Ovary (tissue), 9 donors: ENCODE data around the gene RPN2. TPM values are rescaled to one million over a fixed set of nuclear protein-coding genes. Genes with fewer than 3 reads are reported as not detected.
A peak's percentile ranks its signal among the peaks of the same experiment; 100 is the strongest.

Experiments
- DNase-seq, 5 donors: peaks; one replicate each; pipeline ENCODE4 v3.0.0-alpha.2; 2019 to 2020
- H3K27ac ChIP-seq, 2 donors: fragments of 200-600 bp; one replicate each; pipeline versions ENCODE4 v1.5.1 to v1.8.0; 2019 to 2022
- H3K27me3 ChIP-seq: fragments of 200-600 bp; one replicate; pipeline ENCODE4 v1.8.0; 2022
- H3K36me3 ChIP-seq: fragments of 200-600 bp; sonication (generic); one replicate; pipeline ENCODE4 v1.5.1; 2019
- H3K4me1 ChIP-seq: one replicate; pipeline ENCODE4 v1.8.1; 2013; ENCODE audit warnings: mild to moderate bottlenecking, moderate library complexity; ENCODE audit not compliant: insufficient read depth
- H3K4me3 ChIP-seq: fragments of 200-600 bp; sonication (generic); one replicate; pipeline ENCODE4 v1.5.1; 2017
- H3K9me3 ChIP-seq, 2 donors: fragments of 200-600 bp in 1 of 2; sonication (generic) in 1 of 2; one replicate each; pipeline versions ENCODE4 v1.5.1 to v1.8.1; 2013 to 2019; ENCODE audit warnings: mild to moderate bottlenecking in 1 of 2, moderate library complexity in 1 of 2
- EP300 ChIP-seq: sonication (generic); formaldehyde crosslinking; IDR thresholded peaks from one replicate; pipeline ENCODE4 v1.6.1; 2017; ENCODE audit warnings: antibody characterized with exemption
- POLR2A ChIP-seq: fragments of 450-650 bp; IDR thresholded peaks from one replicate; pipeline ENCODE4 v1.6.1; 2017; ENCODE audit warnings: antibody characterized with exemption, mild to moderate bottlenecking, moderate library complexity
- WGBS, 3 donors: extraction: QIAGEN DNeasy Blood & Tissue Kit in 1 of 3; methylation state at CpG; one replicate each; pipeline versions ENCODE4 v1.1.5 to v1.1.7; 2013 to 2017; 5-methylcytosine and 5-hydroxymethylcytosine counted together
- intact Hi-C, 4 donors: fragments of 100-400 bp; cut with DNase I; formaldehyde crosslinking; loops; one replicate each; pipeline versions ENCODE4 v1.11.0 to v1.15.1; 2022 to 2023
- polyA plus RNA-seq, 2 donors: library from polyadenylated mRNA; stranded (reverse); fragments of 200-250 nt in 1 of 2; fragments of 350-450 nt in 1 of 2; fragmentation: Illumina TruSeq in 1 of 2; extraction: RNeasy Lipid Tissue Mini Kit (QIAGEN cat#74804) in 1 of 2; gene quantifications; one replicate each; pipeline ENCODE4 v1.2.3, GENCODE V29; 2013 to 2014
- total RNA-seq, 7 donors: library from RNA; depleted of rRNA in 2 of 7; stranded (reverse); fragments of >200 nt in 2 of 7; fragmentation: NEBNext Ultra II Directional in 3 of 7; extraction: Animal tissue kit (Norgen Biotek cat#: 25700) in 3 of 7; gene quantifications; one replicate each; pipeline versions ENCODE4 v1.1.0 to v1.2.4, GENCODE V29; 2016 to 2023
- TF ChIP-seq, protein P1 (sequence below), 3 donors: fragments of 450-650 bp in 2 of 3; fragments of 200-600 bp in 1 of 3; IDR thresholded peaks; one replicate each; pipeline versions ENCODE4 v1.5.1 to v1.8.0; 2016 to 2022; ENCODE audit warnings: antibody characterized with exemption in 3 of 3, mild to moderate bottlenecking in 1 of 3
- donor health status: DM: no; HTN: no; CAD: no; lungs with moderate emphysema.
- donor health status: DM: no; HTN: no; CAD: no.
- donor health status: Bipolar disorder and iron deficiency.
- donor health status: DM: yes; HTN: yes; CAD: no.
- donor health status: DM: no; HTN: no; CAD: no.
- donor health status: DM: yes; HTN: yes; CAD: no.

Gene RPN2
- total and polyA plus RNA-seq, 9 donors = 58.3 to 213 (median 102) TPM

DNA sequence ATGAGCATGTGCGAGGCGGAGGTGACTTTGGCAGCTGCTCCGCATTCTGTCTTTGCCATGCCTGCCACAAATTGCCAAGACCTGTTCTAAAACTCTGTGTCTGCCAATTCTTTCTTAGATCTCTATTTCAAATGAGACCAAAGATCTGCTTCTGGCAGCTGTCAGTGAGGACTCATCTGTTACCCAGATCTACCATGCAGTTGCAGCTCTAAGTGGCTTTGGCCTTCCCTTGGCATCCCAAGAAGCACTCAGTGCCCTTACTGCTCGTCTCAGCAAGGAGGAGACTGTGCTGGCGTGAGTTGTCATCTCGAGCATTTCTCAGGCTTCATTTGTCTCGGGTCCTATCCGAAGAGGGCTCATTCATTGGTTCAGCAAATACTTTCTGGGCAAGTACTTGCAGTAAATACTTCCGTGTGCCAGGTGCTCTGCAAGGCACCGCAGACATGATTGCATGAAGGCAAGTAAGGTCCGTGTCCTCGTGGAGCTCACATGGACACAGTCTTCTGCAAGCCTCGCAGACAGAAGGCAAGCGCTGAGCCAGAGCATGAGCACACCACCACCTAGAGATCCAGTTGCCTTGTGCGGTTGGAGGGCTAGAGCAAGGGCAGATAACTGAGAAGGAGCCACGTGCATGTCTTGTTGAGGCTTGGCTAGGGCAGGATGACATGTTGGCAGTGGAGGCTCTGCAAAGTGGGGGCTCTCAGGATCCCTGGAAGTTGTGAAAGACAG lies 20.0 kb downstream of the RPN2 start:
- Histone ChIP-seq H3K36me3 (no peaks in the 10 kb centered on the region), H3K4me3 (no peak overlapping the region), H3K27ac (no peak overlapping the region), H3K27me3 (no peaks in the 10 kb centered on the region), H3K4me1 (peaks cover 1% of the 10 kb centered on the region), H3K9me3 (no peaks in the 10 kb centered on the region)
- TF ChIP-seq EP300 (no peak), POLR2A (no peak)
- TF ChIP-seq, protein P1, sequence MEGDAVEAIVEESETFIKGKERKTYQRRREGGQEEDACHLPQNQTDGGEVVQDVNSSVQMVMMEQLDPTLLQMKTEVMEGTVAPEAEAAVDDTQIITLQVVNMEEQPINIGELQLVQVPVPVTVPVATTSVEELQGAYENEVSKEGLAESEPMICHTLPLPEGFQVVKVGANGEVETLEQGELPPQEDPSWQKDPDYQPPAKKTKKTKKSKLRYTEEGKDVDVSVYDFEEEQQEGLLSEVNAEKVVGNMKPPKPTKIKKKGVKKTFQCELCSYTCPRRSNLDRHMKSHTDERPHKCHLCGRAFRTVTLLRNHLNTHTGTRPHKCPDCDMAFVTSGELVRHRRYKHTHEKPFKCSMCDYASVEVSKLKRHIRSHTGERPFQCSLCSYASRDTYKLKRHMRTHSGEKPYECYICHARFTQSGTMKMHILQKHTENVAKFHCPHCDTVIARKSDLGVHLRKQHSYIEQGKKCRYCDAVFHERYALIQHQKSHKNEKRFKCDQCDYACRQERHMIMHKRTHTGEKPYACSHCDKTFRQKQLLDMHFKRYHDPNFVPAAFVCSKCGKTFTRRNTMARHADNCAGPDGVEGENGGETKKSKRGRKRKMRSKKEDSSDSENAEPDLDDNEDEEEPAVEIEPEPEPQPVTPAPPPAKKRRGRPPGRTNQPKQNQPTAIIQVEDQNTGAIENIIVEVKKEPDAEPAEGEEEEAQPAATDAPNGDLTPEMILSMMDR (IDR thresholded peaks at IDR 0.05) = no peak
- intact Hi-C loops = loop anchor here in 3 of 4 donors (2.0 to 10.0 kb wide), 3 partner anchors 186 to 333 kb away; no protein-coding TSS in a partner anchor
- WGBS, 3 donors = 68 to 79% (median 76%) methylated on average over 15 to 16 of the region's 16 CpGs
- no peak for DNase-seq

DNA sequence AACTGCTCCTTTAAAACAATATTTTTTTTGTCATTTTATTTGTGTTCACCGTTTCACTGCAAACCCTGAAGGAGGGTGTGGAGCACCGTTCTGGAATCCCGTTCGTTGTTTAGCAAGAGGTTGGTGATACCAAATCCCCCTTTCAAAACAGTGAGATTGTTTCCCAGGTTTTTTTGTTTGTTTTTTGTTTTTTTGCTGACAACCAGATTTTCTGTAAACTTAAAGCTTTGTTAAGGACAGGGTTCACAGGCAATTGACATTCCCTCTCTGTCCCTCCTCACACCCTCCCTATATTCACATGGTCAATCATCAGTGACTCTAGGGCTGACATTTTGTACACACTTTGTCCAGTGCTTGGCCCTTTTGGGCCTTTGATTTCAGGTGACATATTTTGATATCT lies 21.2 kb downstream of the RPN2 start:
- TF ChIP-seq POLR2A (no peak), EP300 (no peak)
- TF ChIP-seq, protein P1 (IDR thresholded peaks at IDR 0.05) = no peak
- intact Hi-C loops = loop anchor here in 2 of 4 donors (5.0 to 10.0 kb wide), 2 partner anchors 184 to 187 kb away; no protein-coding TSS in a partner anchor
- H3K36me3 ChIP-seq = no peaks in the 10 kb centered on the region

DNA sequence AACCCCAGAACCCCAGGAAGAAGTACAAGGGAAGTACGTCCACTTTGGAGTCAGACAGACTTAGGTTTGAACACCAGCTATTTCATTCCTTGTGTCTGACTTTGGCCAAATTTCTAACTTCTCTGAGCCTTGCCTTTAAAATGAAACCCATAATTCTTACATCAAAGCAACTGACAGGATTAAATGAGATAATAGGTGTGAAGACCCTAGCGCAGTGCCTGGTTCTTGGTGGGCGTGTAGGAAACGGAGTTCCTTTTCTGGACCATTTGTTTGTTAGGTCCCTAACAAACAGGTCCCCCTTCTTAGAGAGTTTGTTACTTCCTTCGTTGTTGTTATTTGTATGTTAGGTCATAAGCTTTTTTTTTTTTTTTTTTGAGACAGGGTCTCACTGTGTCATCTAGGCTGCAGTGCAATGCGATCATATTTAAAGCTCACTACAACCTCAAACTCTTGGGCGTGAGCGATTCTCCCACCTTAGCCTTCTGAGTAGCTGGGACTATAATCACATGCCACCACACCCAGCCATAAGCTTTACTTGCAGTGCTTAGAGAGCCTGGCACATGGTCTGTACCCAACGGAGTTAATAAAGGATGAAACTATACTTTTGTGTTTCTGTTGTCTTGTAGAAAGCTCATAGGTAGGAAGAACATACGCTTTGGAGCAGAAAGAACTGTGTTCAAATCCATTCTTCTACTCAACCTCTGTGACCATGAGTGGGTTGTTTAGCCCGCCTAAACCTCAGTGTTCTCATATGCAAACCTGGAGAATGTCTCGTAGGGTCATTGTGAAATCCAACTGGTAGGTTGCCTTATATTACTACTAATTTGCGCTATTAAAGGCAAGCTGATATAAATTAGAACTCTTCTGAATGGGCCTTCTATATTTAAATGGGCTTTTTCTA lies 22.0 kb downstream of the RPN2 start:
- intact Hi-C loops = loop anchor here in 2 of 4 donors (5.0 to 10.0 kb wide), 2 partner anchors 184 to 186 kb away; no protein-coding TSS in a partner anchor
- H3K4me3 ChIP-seq = no peak overlapping the region
- no peaks in the 10 kb centered on the region for H3K27me3 ChIP-seq
- no peaks in the 10 kb centered on the region for H3K36me3 ChIP-seq
- 93 to 95% (median 94%) methylated on average over 13 of the region's 13 CpGs for WGBS, 3 donors
- no peak for DNase-seq
- no peaks in the 10 kb centered on the region for H3K9me3 ChIP-seq
- H3K4me1 ChIP-seq = peaks cover 1% of the 10 kb centered on the region
- no peak overlapping the region for H3K27ac ChIP-seq
- TF ChIP-seq, protein P1 (IDR thresholded peaks at IDR 0.05) = no peak
- TF ChIP-seq EP300 = no peak

More for the DNA sequence above, 21.2 kb downstream of the RPN2 start:
- Histone ChIP-seq H3K27ac (no peak overlapping the region), H3K4me3 (no peak overlapping the region), H3K27me3 (no peaks in the 10 kb centered on the region), H3K4me1 (peaks cover 1% of the 10 kb centered on the region), H3K9me3 (no peaks in the 10 kb centered on the region)
- 53 to 72% (median 68%) methylated on average over 4 of the region's 4 CpGs for WGBS, 3 donors
- no peak for DNase-seq

DNA sequence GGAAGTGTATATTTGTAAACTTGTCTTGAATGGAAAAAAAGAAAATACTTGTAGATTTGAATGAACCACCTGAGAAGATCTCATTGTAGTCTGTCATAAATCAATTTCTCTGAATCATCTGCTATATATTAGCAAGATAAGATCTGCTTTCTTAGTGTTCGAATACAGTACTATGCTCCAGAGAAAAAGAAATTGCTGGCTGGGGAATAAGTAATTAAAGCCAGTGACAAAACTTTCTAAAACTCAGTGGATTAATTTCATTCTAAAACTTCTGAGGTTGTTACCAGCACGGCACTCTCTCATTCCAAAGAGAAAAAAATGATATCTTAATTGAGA lies 22.7 kb downstream of the RPN2 start:
- Histone ChIP-seq H3K4me3 (no peak overlapping the region), H3K27ac (peak overlapping the region in 1 of 2 donors; percentile 32), H3K27me3 (no peaks in the 10 kb centered on the region), H3K36me3 (no peaks in the 10 kb centered on the region), H3K4me1 (peaks cover 1% of the 10 kb centered on the region), H3K9me3 (no peaks in the 10 kb centered on the region)
- no peak for DNase-seq
- 24 to 34% (median 26%) methylated on average over 2 of the region's 2 CpGs for WGBS, 3 donors
- intact Hi-C loops = loop anchor here in 2 of 4 donors (5.0 to 10.0 kb wide), 2 partner anchors 183 to 186 kb away; no protein-coding TSS in a partner anchor
- TF ChIP-seq POLR2A (no peak), EP300 (no peak)
- TF ChIP-seq, protein P1 (IDR thresholded peaks at IDR 0.05) = no peak
